SW480 (cell line): ENCODE measurements around the gene OPHN1.
"Not testable (repeated sequence)": the region's sequence is repeated elsewhere in the genome, so short reads cannot be mapped to it uniquely, and the experiment has no call there.

ENCODE experiments used
- DNase-seq: peaks from one replicate; pipeline ENCODE4 v3.0.0-alpha.2; 2016; ENCODE audit warnings: low spot score

OPHN1 gene

GRCh38 chrX:68147848-68148247 is 285.4 kb downstream of the OPHN1 start:
- no peak for DNase-seq

GRCh38 chrX:68146054-68146453 is 287.2 kb downstream of the OPHN1 start:
- peak; percentile 36 for DNase-seq

GRCh38 chrX:68139791-68140190 is 293.5 kb downstream of the OPHN1 start:
- DNase-seq, result no peak

- no peak for DNase-seq
Measured at GRCh38 chrX:68133181-68133580, 300.1 kb downstream of the OPHN1 start.

GRCh38 chrX:68132749-68133148 is 300.5 kb downstream of the OPHN1 start:
- DNase-seq, result no peak

- DNase-seq, result no peak
Measured at GRCh38 chrX:68121835-68122234, 311.5 kb downstream of the OPHN1 start.

- DNase-seq, result no peak
Measured at GRCh38 chrX:68121371-68121770, 311.9 kb downstream of the OPHN1 start.

GRCh38 chrX:68115371-68115770 is 317.9 kb downstream of the OPHN1 start:
- no peak for DNase-seq

GRCh38 chrX:68114573-68115129 is 318.6 kb downstream of the OPHN1 start:
- peak; percentile 20 for DNase-seq

- DNase-seq, result no peak
Measured at GRCh38 chrX:68113837-68114572, 319.3 kb downstream of the OPHN1 start.

GRCh38 chrX:68112321-68112720 is 321.0 kb downstream of the OPHN1 start:
- peak; percentile 5 for DNase-seq

- DNase-seq, result no peak
Measured at GRCh38 chrX:68109162-68109561, 324.1 kb downstream of the OPHN1 start.

GRCh38 chrX:68098431-68098830 is 334.9 kb downstream of the OPHN1 start:
- no peak for DNase-seq

- DNase-seq, result no peak
Measured at GRCh38 chrX:68090266-68090665, 343.0 kb downstream of the OPHN1 start.

- no peak for DNase-seq
Measured at GRCh38 chrX:68087526-68087925, 345.8 kb downstream of the OPHN1 start.

- DNase-seq, result no peak
Measured at GRCh38 chrX:68086709-68087108, 346.6 kb downstream of the OPHN1 start.

- no peak for DNase-seq
Measured at GRCh38 chrX:68084765-68085164, 348.5 kb downstream of the OPHN1 start.

GRCh38 chrX:68083510-68083909 is 349.8 kb downstream of the OPHN1 start:
- no peak for DNase-seq

- no peak for DNase-seq
Measured at GRCh38 chrX:68079961-68080360, 353.3 kb downstream of the OPHN1 start.

GRCh38 chrX:68078801-68079200 is 354.5 kb downstream of the OPHN1 start:
- DNase-seq, result not testable (repeated sequence)

- DNase-seq, result no peak
Measured at GRCh38 chrX:68077378-68077777, 355.9 kb downstream of the OPHN1 start.

- DNase-seq, result no peak
Measured at GRCh38 chrX:68072041-68072440, 361.3 kb downstream of the OPHN1 start.

- DNase-seq, result not testable (repeated sequence)
Measured at GRCh38 chrX:68070119-68070518, 363.2 kb downstream of the OPHN1 start.

GRCh38 chrX:68061206-68061535 is 372.1 kb downstream of the OPHN1 start:
- DNase-seq, result no peak
